K562 (cell line): ENCODE data around the gene PRDM16. TPM values are rescaled to one million over a fixed set of nuclear protein-coding genes. Genes with fewer than 3 reads are reported as not detected.

Experiments used
- ATF1 ChIP-seq, 2 experiments: fragments of 450-650 bp in 1 of 2; IDR thresholded peaks; 2 replicates each; pipeline ENCODE4 v1.6.1; 2016; ENCODE audit warnings: missing compliant biosample characterization in 1 of 2, missing genetic modification characterization in 1 of 2
- ATF7 ChIP-seq: fragments of 450-650 bp; IDR thresholded peaks from 2 replicates; pipeline ENCODE4 v1.7.1; 2014; ENCODE audit warnings: mild to moderate bottlenecking, moderate library complexity
- BRF1 ChIP-seq: IDR thresholded peaks from 3 replicates; pipeline ENCODE4 v1.6.1; 2011; ENCODE audit warnings: borderline replicate concordance, mild to moderate bottlenecking; ENCODE audit not compliant: insufficient read length; ENCODE audit errors: extremely low read depth
- CBFB ChIP-seq: sonication (generic); formaldehyde crosslinking; IDR thresholded peaks from 2 replicates; pipeline ENCODE4 v1.4.0; 2020; ENCODE audit warnings: mild to moderate bottlenecking, missing genetic modification reagents
- ELF2 ChIP-seq: fragments of 250-450 bp; sonication (Bioruptor Pico); IDR thresholded peaks from 2 replicates; pipeline ENCODE4 v1.5.0; 2021; ENCODE audit warnings: mild to moderate bottlenecking
- HNRNPK ChIP-seq: fragments of 200-400 bp; formaldehyde crosslinking; IDR thresholded peaks from one replicate; pipeline ENCODE4 v1.6.1; 2018; ENCODE audit warnings: mild to moderate bottlenecking, low read depth, low read length; ENCODE audit not compliant: poor library complexity, severe bottlenecking
- MED1 ChIP-seq: sonication (generic); formaldehyde crosslinking; IDR thresholded peaks from 2 replicates; pipeline ENCODE4 v1.8.1; 2023; ENCODE audit warnings: missing genetic modification reagents, borderline replicate concordance
- MYC ChIP-seq, 2 experiments: fragments of 250-450 bp in 1 of 2; sonication (Bioruptor Pico) in 1 of 2; IDR thresholded peaks; 2 replicates each; pipeline versions ENCODE4 v1.5.1 to v1.6.1; 2012 to 2021; ENCODE audit warnings: low read depth in 2 of 2, borderline replicate concordance in 1 of 2, improper control_type of control experiment in 1 of 2, low read length in 1 of 2, mild to moderate bottlenecking in 1 of 2, moderate library complexity in 1 of 2
- NR2F6 ChIP-seq: fragments of 450-650 bp; formaldehyde crosslinking; IDR thresholded peaks from 2 replicates; pipeline ENCODE4 v1.4.0; 2020; ENCODE audit warnings: mild to moderate bottlenecking
- PCBP1 ChIP-seq: fragments of 200-400 bp; formaldehyde crosslinking; IDR thresholded peaks from 2 replicates; pipeline ENCODE4 v1.6.1; 2018; ENCODE audit warnings: mild to moderate bottlenecking, low read depth, low read length; ENCODE audit not compliant: poor library complexity, severe bottlenecking
- PHF20 ChIP-seq: fragments of 450-650 bp; IDR thresholded peaks from 2 replicates; pipeline ENCODE4 v1.6.1; 2018; ENCODE audit not compliant: partially characterized antibody
- PHTF2 ChIP-seq: fragments of 250-450 bp; sonication (Bioruptor Pico); IDR thresholded peaks from 2 replicates; pipeline ENCODE4 v1.5.0; 2021; ENCODE audit warnings: mild to moderate bottlenecking
- PTTG1 ChIP-seq: fragments of 450-650 bp; IDR thresholded peaks from 2 replicates; pipeline ENCODE4 v1.6.1; 2016; ENCODE audit warnings: low read depth, mild to moderate bottlenecking, missing genetic modification characterization, missing compliant biosample characterization
- SP1 ChIP-seq: sonication (generic); formaldehyde crosslinking; IDR thresholded peaks from 2 replicates; pipeline ENCODE4 v1.8.1; 2022; ENCODE audit warnings: mild to moderate bottlenecking, missing genetic modification reagents
- XRCC3 ChIP-seq: fragments of 450-650 bp; IDR thresholded peaks from 2 replicates; pipeline ENCODE4 v1.6.1; 2017; ENCODE audit warnings: mild to moderate bottlenecking, moderate library complexity
- ZKSCAN1 ChIP-seq: fragments of 150-350 bp; IDR thresholded peaks from 2 replicates; pipeline ENCODE4 v1.6.1; 2016; ENCODE audit warnings: low read depth, low read length
- ZKSCAN8 ChIP-seq: fragments of 200-800 bp; sonication (Bioruptor generic); IDR thresholded peaks from 2 replicates; pipeline ENCODE4 v1.6.1; 2016; ENCODE audit warnings: missing genetic modification characterization, missing compliant biosample characterization
- ZNF146 ChIP-seq: IDR thresholded peaks from one replicate; pipeline ENCODE4 v1.6.1; 2018; ENCODE audit warnings: missing compliant biosample characterization; ENCODE audit not compliant: unreplicated experiment
- ZNF431 ChIP-seq: sonication (generic); formaldehyde crosslinking; IDR thresholded peaks from 2 replicates; pipeline ENCODE4 v1.8.0; 2022; ENCODE audit warnings: mild to moderate bottlenecking, missing genetic modification reagents
- ZNF445 ChIP-seq: fragments of 250-450 bp; sonication (Bioruptor Pico); IDR thresholded peaks from 2 replicates; pipeline ENCODE4 v1.4.0; 2020; ENCODE audit warnings: low read depth, mild to moderate bottlenecking, moderate library complexity
- polyA plus RNA-seq, 8 experiments: library from polyadenylated mRNA; depleted of rRNA in 4 of 8; stranded (reverse) in 5 of 8; unstranded in 3 of 8; fragments of >200 nt; fragmentation: Nextera tagmentation in 2 of 8; fragmentation: Illumina TruSeq in 1 of 8; extraction: Ambion mirVana in 2 of 8; extraction: Trizol in 1 of 8; gene quantifications; 2 replicates each; pipeline versions ENCODE4 v1.2.1 to v1.2.3, GENCODE V29; 2011 to 2014; ENCODE audit warnings: inconsistent platforms in 1 of 8, missing spikeins in 1 of 8
- total RNA-seq, 7 experiments: library from RNA; depleted of rRNA in 6 of 7; stranded (reverse); fragments of >200 nt in 6 of 7; fragmentation: Illumina TruSeq in 2 of 7; extraction: Trizol in 2 of 7; gene quantifications; 2 replicates each; pipeline versions ENCODE4 v1.2.1 to v1.2.3, GENCODE V29; 2011 to 2021; ENCODE audit warnings: low replicate concordance in 1 of 7
- TF ChIP-seq, protein P1 (sequence below), 2 experiments: IDR thresholded peaks; 2 replicates each; pipeline ENCODE4 v1.6.1; 2011; ENCODE audit warnings: borderline replicate concordance in 1 of 2, control low read depth in 1 of 2, low read depth in 1 of 2, low read length in 1 of 2, mild to moderate bottlenecking in 1 of 2, mixed read lengths in 1 of 2, moderate library complexity in 1 of 2; ENCODE audit not compliant: insufficient read depth in 1 of 2, insufficient read length in 1 of 2, poor library complexity in 1 of 2, severe bottlenecking in 1 of 2; ENCODE audit errors: extremely low read depth in 1 of 2
- TF ChIP-seq, protein P2 (sequence below): sonication (generic); formaldehyde crosslinking; IDR thresholded peaks from 2 replicates; pipeline ENCODE4 v1.8.1; 2023; ENCODE audit warnings: mild to moderate bottlenecking, missing genetic modification reagents
- TF ChIP-seq, protein P3 (sequence below), 2 experiments: fragments of 450-650 bp; conservative IDR thresholded peaks; 2 replicates each; pipeline ENCODE4 v1.6.1; 2017; ENCODE audit warnings: mild to moderate bottlenecking in 2 of 2, moderate library complexity in 2 of 2

Gene PRDM16
- total and polyA plus RNA-seq, 9 of the 15 experiments (the other 6 are each of a cell fraction or from before 2014, with no cell fraction given) = 0.10 to 0.27 TPM; not detected in 7

DNA sequence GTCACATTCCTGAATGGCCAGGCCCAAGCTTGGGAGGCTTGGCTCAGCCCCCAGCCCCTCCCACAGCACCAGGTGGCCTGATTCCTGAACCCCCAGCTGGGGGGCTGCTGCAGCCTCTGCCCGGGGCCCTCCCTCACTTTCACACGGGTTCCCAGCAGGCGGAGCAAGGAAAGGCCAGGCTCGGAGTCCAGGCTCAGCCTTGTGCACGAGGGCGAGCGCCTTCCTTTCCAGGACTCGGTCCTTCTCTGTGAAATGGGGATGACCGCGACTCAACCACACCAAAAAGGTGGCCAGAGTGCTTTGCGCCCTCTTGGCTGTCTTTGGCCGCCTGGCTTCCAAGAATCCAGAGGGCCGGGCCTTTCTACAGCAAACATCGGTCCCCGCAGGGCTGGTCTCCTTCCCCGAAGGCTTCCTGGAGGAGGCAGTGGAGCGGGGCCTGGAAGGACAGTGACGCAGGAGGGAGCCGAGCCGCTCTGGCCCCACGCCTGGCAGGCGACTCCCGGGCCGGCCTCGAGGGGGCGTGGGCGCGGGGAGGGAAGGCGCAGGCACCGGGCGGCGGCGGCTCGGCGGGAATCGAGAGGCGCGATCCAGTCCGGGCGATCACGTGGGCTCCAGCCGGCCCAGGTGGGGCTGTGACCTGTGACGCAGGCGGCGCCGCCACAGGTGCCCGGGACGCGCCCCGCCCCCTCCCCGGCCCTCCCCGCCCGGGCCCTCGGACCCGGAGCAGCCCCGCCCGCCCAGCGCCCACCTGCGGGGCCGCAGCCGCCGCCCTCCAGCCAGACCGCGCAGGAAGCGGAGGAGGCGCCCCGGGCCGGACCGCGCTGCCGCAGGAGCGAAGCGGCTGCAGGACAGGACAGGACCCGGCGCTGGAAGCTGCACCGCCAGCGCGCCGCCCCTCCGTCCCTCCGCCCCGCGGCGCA is 385.1 kb downstream of the PRDM16 start, which contains the start of gene ARHGEF16 (continued):
- TF ChIP-seq, protein P1, sequence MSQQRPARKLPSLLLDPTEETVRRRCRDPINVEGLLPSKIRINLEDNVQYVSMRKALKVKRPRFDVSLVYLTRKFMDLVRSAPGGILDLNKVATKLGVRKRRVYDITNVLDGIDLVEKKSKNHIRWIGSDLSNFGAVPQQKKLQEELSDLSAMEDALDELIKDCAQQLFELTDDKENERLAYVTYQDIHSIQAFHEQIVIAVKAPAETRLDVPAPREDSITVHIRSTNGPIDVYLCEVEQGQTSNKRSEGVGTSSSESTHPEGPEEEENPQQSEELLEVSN (IDR thresholded peaks at IDR 0.05; ENCODE audit: borderline replicate concordance in 1 of 2, extremely low read depth in 1 of 2, insufficient read depth in 1 of 2, insufficient read length in 1 of 2, low read depth in 1 of 2, low read length in 1 of 2, poor library complexity in 1 of 2, severe bottlenecking in 1 of 2) = peak; percentile 93 to 99
- TF ChIP-seq ZNF445 = no peak
- peak; percentile 11 for TF ChIP-seq PHF20
- peak; percentile 28; the same call in 1 of the 2 replicates for TF ChIP-seq ATF7
- no peak for TF ChIP-seq ATF1 (CRISPR knock-in tag; IDR thresholded peaks at IDR 0.05)
- peak; percentile 73 for TF ChIP-seq ATF1 (tag; IDR thresholded peaks at IDR 0.05)
- TF ChIP-seq HNRNPK = no peak
- TF ChIP-seq NR2F6 (CRISPR knock-in tag) = no peak
- peak; percentile 26 for TF ChIP-seq PCBP1
- TF ChIP-seq MED1 (CRISPR knock-in tag) = no peak
- TF ChIP-seq PTTG1 (tag) = no peak
- TF ChIP-seq ZNF431 = no peak; the same call in 1 of the 2 replicates
- TF ChIP-seq, protein P2, sequence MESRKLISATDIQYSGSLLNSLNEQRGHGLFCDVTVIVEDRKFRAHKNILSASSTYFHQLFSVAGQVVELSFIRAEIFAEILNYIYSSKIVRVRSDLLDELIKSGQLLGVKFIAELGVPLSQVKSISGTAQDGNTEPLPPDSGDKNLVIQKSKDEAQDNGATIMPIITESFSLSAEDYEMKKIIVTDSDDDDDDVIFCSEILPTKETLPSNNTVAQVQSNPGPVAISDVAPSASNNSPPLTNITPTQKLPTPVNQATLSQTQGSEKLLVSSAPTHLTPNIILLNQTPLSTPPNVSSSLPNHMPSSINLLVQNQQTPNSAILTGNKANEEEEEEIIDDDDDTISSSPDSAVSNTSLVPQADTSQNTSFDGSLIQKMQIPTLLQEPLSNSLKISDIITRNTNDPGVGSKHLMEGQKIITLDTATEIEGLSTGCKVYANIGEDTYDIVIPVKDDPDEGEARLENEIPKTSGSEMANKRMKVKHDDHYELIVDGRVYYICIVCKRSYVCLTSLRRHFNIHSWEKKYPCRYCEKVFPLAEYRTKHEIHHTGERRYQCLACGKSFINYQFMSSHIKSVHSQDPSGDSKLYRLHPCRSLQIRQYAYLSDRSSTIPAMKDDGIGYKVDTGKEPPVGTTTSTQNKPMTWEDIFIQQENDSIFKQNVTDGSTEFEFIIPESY (CRISPR knock-in tag) = peak; percentile 30; the same call in 1 of the 2 replicates
- TF ChIP-seq BRF1 = no peak
- TF ChIP-seq SP1 (CRISPR knock-in tag) = no peak
- TF ChIP-seq ELF2 (CRISPR knock-in tag) = no peak
- no peak for TF ChIP-seq CBFB (CRISPR knock-in tag)
- no peak for TF ChIP-seq PHTF2 (CRISPR knock-in tag)
- TF ChIP-seq, protein P3, sequence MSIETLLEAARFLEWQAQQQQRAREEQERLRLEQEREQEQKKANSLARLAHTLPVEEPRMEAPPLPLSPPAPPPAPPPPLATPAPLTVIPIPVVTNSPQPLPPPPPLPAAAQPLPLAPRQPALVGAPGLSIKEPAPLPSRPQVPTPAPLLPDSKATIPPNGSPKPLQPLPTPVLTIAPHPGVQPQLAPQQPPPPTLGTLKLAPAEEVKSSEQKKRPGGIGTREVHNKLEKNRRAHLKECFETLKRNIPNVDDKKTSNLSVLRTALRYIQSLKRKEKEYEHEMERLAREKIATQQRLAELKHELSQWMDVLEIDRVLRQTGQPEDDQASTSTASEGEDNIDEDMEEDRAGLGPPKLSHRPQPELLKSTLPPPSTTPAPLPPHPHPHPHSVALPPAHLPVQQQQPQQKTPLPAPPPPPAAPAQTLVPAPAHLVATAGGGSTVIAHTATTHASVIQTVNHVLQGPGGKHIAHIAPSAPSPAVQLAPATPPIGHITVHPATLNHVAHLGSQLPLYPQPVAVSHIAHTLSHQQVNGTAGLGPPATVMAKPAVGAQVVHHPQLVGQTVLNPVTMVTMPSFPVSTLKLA (conservative IDR thresholded peaks at IDR 0.05) = no peak
- no peak for TF ChIP-seq ZKSCAN1
- TF ChIP-seq MYC (IDR thresholded peaks at IDR 0.05; ENCODE audit: low read depth, low read length) = peak; percentile 58; the same call in 1 of the 2 replicates
- no peak for TF ChIP-seq MYC (CRISPR knock-in tag; IDR thresholded peaks at IDR 0.05; ENCODE audit: borderline replicate concordance, low read depth)
- no peak for TF ChIP-seq XRCC3
- TF ChIP-seq ZNF146 (CRISPR knock-in tag) = no peak
- TF ChIP-seq ZKSCAN8 = no peak
